Hepatocyte (in vitro differentiated cells): ENCODE results near the gene SPAG16. TPM values are rescaled to one million over a fixed set of nuclear protein-coding genes. Genes with fewer than 3 reads are reported as not detected.

Experiments
- DNase-seq: peaks from one replicate; pipeline ENCODE4 v3.0.0-alpha.2; 2016; ENCODE audit warnings: low spot score
- H2AFZ ChIP-seq: fragments of 200-600 bp; sonication (generic); 2 replicates; pipeline ENCODE4 v1.6.0; 2016; ENCODE audit warnings: antibody characterized with exemption, mild to moderate bottlenecking
- H3K27ac ChIP-seq: fragments of 200-600 bp; sonication (generic); 2 replicates; pipeline ENCODE4 v1.5.1; 2016; ENCODE audit warnings: mild to moderate bottlenecking
- H3K27me3 ChIP-seq: fragments of 200-600 bp; sonication (generic); 2 replicates; pipeline ENCODE4 v1.6.1; 2016
- H3K36me3 ChIP-seq: fragments of 200-600 bp; sonication (generic); replicated peaks from 2 replicates; pipeline ENCODE4 v1.5.1; 2016; ENCODE audit warnings: low read depth; ENCODE audit not compliant: insufficient read depth
- H3K4me1 ChIP-seq: fragments of 200-600 bp; sonication (generic); 2 replicates; pipeline ENCODE4 v1.5.1; 2016; ENCODE audit warnings: mild to moderate bottlenecking, moderate library complexity; ENCODE audit not compliant: insufficient read depth
- H3K4me2 ChIP-seq: fragments of 200-600 bp; sonication (generic); 2 replicates; pipeline ENCODE4 v1.6.0; 2016
- H3K4me3 ChIP-seq: fragments of 200-600 bp; sonication (generic); 2 replicates; pipeline ENCODE4 v1.5.1; 2016; ENCODE audit warnings: mild to moderate bottlenecking
- H3K79me2 ChIP-seq: fragments of 200-600 bp; sonication (generic); 2 replicates; pipeline ENCODE4 v1.6.0; 2017; ENCODE audit warnings: mild to moderate bottlenecking
- H3K9me2 ChIP-seq: fragments of 200-600 bp; sonication (generic); replicated peaks from 2 replicates; pipeline ENCODE4 v1.6.0; 2017; ENCODE audit warnings: mild to moderate bottlenecking; ENCODE audit not compliant: insufficient read depth
- H3K9me3 ChIP-seq: fragments of 200-600 bp; sonication (generic); 2 replicates; pipeline ENCODE4 v1.5.1; 2016; ENCODE audit warnings: low read depth, mild to moderate bottlenecking
- H4K20me1 ChIP-seq: fragments of 200-600 bp; sonication (generic); 2 replicates; pipeline ENCODE4 v1.6.0; 2016; ENCODE audit warnings: mild to moderate bottlenecking; ENCODE audit not compliant: insufficient read depth, poor library complexity, severe bottlenecking
- CTCF ChIP-seq: fragments of 200-600 bp; sonication (generic); IDR thresholded peaks from 2 replicates; pipeline ENCODE4 v1.5.1; 2016; ENCODE audit warnings: antibody characterized with exemption, mild to moderate bottlenecking; ENCODE audit not compliant: poor library complexity
- EZH2 ChIP-seq: fragments of 200-600 bp; sonication (generic); IDR thresholded peaks from 2 replicates; pipeline ENCODE4 v1.6.1; 2016; ENCODE audit warnings: antibody characterized with exemption, mild to moderate bottlenecking, borderline replicate concordance
- EZH2phosphoT487 ChIP-seq: fragments of 200-600 bp; sonication (generic); IDR thresholded peaks from one replicate; pipeline ENCODE4 v1.6.1; 2018; ENCODE audit warnings: antibody characterized with exemption, mild to moderate bottlenecking, low read depth, moderate library complexity; ENCODE audit not compliant: unreplicated experiment, severe bottlenecking
- WGBS: methylation state at CpG from one replicate; pipeline ENCODE4 v1.1.6; 2016; ENCODE audit warnings: low lambda C conversion rate; ENCODE audit errors: missing lambda C conversion rate; 5-methylcytosine and 5-hydroxymethylcytosine counted together
- polyA plus RNA-seq: library from polyadenylated mRNA; unstranded; fragments of >200 nt; fragmentation: Nextera tagmentation; extraction: Ambion mirVana; gene quantifications from 2 replicates; pipeline ENCODE4 v1.2.1, GENCODE V29; 2016
- total RNA-seq: library from RNA; depleted of rRNA; stranded (reverse); fragments of >200 nt; gene quantifications from 2 replicates; pipeline ENCODE4 v1.2.3, GENCODE V29; 2014

Gene SPAG16
- total and polyA plus RNA-seq, 2 experiments from 2014 or later = 52.1 to 56.9 TPM

- no peaks in the 10 kb centered on the region for H3K79me2 ChIP-seq
- H3K4me2 ChIP-seq = no peak overlapping the region
- no peaks in the 10 kb centered on the region for H3K27me3 ChIP-seq
- no peak for TF ChIP-seq EZH2
- no peak for TF ChIP-seq EZH2phosphoT487
- no peak for TF ChIP-seq CTCF
- DNase-seq = no peak
- H3K4me1 ChIP-seq = no peaks in the 10 kb centered on the region
- H2AFZ ChIP-seq = no peak overlapping the region
- WGBS = 87% methylated on average over 1 of the region's 1 CpG
- no peaks in the 10 kb centered on the region for H4K20me1 ChIP-seq
- no peaks in the 10 kb centered on the region for H3K9me2 ChIP-seq
- H3K4me3 ChIP-seq = no peak overlapping the region
- no peak overlapping the region for H3K27ac ChIP-seq
- no peaks in the 10 kb centered on the region for H3K9me3 ChIP-seq
- H3K36me3 ChIP-seq = no peaks in the 10 kb centered on the region
Observed at GRCh38 chr2:214135966-214136365, 851.7 kb downstream of the SPAG16 start.

GRCh38 chr2:214138779-214139178 is 854.5 kb downstream of the SPAG16 start:
- no peak overlapping the region for H3K4me2 ChIP-seq
- H3K4me3 ChIP-seq = no peak overlapping the region
- H3K9me3 ChIP-seq = no peaks in the 10 kb centered on the region
- no peak overlapping the region for H3K27ac ChIP-seq
- no peaks in the 10 kb centered on the region for H3K79me2 ChIP-seq
- H3K9me2 ChIP-seq = no peaks in the 10 kb centered on the region
- H3K4me1 ChIP-seq = no peaks in the 10 kb centered on the region
- no peaks in the 10 kb centered on the region for H3K36me3 ChIP-seq
- H4K20me1 ChIP-seq = no peaks in the 10 kb centered on the region
- DNase-seq = no peak
- H2AFZ ChIP-seq = no peak overlapping the region
- TF ChIP-seq EZH2 = no peak
- TF ChIP-seq CTCF = no peak
- H3K27me3 ChIP-seq = no peaks in the 10 kb centered on the region

GRCh38 chr2:214139630-214140284 is 855.5 kb downstream of the SPAG16 start:
- WGBS = 31% methylated on average over 3 of the region's 3 CpGs
- no peak overlapping the region for H3K4me3 ChIP-seq
- H3K4me1 ChIP-seq = no peaks in the 10 kb centered on the region
- H3K4me2 ChIP-seq = no peak overlapping the region
- H4K20me1 ChIP-seq = no peaks in the 10 kb centered on the region
- H3K9me3 ChIP-seq = no peaks in the 10 kb centered on the region
- no peaks in the 10 kb centered on the region for H3K36me3 ChIP-seq
- H3K79me2 ChIP-seq = no peaks in the 10 kb centered on the region
- no peaks in the 10 kb centered on the region for H3K27me3 ChIP-seq
- no peak for TF ChIP-seq CTCF
- no peak for TF ChIP-seq EZH2phosphoT487
- TF ChIP-seq EZH2 = no peak
- DNase-seq = no peak
- H3K27ac ChIP-seq = no peak overlapping the region
- H2AFZ ChIP-seq = no peak overlapping the region
- H3K9me2 ChIP-seq = no peaks in the 10 kb centered on the region

- Histone ChIP-seq H3K9me3 (no peaks in the 10 kb centered on the region), H3K36me3 (no peaks in the 10 kb centered on the region), H3K79me2 (no peaks in the 10 kb centered on the region), H3K4me3 (no peak overlapping the region), H3K4me1 (no peaks in the 10 kb centered on the region), H3K27me3 (no peaks in the 10 kb centered on the region), H3K4me2 (no peak overlapping the region), H4K20me1 (no peaks in the 10 kb centered on the region), H3K27ac (no peak overlapping the region), H3K9me2 (no peaks in the 10 kb centered on the region), H2AFZ (no peak overlapping the region)
- 91% methylated on average over 1 of the region's 1 CpG for WGBS
- DNase-seq = no peak
- TF ChIP-seq CTCF (no peak), EZH2 (no peak), EZH2phosphoT487 (no peak)
Observed at GRCh38 chr2:214156971-214157370, 872.7 kb downstream of the SPAG16 start.
